NCI-H446 (cell line): ENCODE data around the gene MAP7.
"Not testable (repeated sequence)": the region's sequence is repeated elsewhere in the genome, so short reads cannot be mapped to it uniquely, and the experiment has no call there.

Experiments
- DNase-seq, 2 experiments: peaks; one replicate each; lab custom pipeline; 2025; lab: John Stamatoyannopoulos, UW

The MAP7 gene

DNA sequence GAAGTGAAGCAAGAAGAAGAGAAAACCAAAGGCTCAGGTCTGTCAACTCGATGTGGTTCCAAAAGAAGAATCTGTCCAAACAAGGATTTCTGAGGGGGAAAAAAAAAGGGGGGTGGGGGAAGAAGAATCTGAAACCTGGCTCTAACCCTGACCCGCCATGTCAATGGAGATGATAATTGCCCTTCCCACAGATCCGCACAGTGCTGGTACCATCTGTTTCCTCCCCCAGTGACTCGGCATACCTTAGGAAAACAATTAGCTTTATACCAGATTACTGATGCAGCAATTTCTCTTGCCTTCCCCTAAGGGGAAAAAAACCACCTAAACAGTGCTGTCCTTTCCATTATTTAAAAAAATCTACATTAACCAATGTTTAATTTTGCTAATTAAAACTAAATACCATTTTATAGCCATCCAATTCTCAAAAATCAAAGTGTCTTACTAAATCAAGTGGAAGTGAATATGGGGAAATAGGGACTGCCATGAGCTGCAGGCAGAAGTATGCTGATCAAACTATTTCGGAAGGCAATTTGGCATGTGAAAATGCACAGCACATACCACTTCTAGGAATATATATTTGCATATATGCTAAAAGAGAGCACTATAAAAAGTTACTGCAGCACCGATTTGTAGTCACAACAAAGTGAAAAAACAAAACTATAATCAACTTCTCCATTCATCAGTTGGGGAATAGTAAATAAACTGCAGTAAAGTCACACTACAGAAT, 46.8 kb downstream of the MAP7 start:
- no peak for DNase-seq

DNA sequence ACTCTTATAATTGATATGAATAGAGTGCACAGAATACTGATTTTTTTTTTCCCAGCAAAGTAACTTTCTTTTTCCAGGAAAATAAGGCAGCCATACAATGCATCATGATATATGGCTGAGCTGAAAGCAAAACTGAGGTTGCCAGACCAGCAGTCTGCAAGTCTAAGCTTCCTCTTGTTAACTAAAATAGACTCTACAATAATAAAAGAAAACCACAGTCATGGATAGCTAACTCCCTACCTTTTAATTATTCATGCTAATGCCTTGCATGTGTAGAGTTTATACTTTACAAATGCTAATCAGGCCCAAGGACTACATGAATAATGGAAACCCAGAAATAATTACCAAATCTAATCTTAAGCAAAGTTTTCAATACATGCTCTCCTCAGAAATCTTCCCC, 47.4 kb downstream of the MAP7 start:
- no peak for DNase-seq

DNA sequence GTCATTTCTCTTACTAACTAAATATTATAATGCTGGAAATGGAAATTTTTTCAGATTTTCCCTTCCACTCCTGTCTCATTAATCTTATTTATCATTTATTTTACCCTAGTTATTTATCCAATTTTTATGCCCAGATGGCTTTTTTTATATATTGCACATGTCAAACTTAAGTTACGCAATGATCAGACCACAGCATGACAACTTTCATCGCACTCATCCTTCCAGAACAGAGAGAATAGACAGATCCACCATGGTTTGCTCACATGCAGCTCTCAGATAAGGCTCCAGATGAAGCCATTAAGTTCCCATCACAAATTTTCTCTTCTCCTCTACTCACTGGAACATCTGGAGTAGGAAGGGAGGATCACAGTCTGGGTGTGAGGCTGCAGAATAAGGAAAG, 48.7 kb downstream of the MAP7 start:
- DNase-seq: no peak

DNA sequence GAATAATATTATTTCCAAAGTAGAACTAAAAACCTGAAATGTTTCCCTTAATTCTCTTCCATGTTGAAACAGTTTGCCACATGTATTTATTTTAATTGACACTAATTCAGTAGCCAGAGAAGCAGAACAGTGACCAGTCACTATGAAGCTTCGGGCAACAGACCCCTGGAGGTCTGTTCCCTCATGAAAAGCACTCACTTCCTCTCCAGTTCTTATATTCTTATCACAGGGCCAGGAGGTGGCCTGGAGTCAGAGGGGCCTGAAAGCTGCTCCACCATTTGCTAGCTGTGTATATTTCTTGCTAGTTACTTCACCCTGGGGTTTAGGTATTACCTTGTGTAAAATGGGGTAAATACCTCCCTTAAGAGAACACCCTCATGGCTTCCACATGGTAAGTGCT, 49.1 kb downstream of the MAP7 start:
- no peak for DNase-seq

DNA sequence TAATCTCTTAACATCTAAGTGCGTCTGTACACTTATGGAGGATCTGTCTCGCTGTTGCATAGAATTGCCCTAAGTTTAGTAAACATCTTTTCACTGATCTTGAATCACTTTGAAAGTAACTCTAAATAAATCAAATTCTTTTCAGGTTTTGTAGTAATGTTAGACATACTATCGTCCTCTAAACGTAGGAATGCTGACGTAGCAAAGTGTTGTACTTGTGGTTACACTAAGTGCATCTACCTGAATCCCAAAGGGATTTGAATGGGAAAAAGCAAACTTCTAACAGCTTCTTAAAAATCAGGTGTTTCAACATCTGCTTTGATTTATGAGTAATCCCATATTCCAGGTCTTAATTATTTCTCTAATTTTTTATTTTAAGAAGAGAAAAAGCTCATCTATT, 49.8 kb downstream of the MAP7 start:
- no peak for DNase-seq

DNA sequence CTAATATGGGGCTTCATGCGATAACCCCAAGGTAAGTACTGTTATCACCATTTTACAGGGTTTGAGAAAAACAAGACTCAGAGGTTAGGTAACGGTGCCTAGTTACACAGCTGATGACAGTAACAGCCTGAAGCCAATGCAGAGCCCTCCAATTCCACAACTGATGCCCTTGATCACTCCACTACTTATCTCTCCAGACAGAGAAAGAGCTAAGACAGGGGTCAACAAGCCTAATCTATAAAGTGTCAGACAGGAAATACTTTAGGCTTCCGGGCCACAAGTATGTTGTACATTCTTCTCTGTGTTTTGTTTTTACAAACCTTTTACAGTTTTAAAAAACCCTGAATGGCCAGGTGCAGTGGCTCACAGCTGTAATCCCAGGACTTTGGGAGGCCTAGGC, 50.9 kb downstream of the MAP7 start:
- no peak for DNase-seq

DNA sequence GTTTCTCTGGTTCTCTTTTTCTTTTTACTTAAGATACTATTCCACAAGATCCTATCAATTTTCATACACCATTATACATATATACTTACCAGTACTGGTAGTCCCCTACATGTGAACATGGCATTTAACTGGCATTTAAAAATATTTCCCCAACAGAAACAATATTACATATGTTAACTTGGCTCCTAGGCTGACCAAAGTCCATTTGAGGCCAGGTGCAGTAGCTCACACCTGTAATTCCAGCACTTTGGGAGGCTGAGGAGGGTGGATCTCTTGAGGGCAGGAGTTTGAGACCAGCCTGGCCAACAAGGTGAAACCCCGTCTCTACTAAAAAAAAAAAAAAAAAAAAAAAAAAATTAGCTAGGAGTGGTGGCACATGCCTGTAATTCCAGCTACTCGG, 53.8 kb downstream of the MAP7 start:
- DNase-seq: not testable (repeated sequence)

DNA sequence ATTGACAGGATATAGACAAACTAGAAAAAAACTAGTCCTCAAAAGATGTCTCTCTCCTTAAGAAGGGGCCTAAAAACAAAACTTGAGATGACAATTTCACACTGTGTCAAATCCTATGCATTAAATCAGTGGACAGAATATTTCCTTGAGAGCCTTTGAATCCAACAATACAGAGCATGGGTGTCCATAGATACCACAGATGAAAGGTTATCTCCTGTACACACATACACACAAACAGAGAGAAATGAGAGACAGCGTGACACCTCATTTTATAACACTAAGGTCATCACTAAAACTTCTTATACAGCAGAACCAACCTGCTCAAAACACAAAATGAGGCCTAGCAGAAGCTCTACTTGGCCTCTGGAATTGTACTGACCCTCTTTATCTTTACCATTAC, 55.5 kb downstream of the MAP7 start:
- DNase-seq: no peak

DNA sequence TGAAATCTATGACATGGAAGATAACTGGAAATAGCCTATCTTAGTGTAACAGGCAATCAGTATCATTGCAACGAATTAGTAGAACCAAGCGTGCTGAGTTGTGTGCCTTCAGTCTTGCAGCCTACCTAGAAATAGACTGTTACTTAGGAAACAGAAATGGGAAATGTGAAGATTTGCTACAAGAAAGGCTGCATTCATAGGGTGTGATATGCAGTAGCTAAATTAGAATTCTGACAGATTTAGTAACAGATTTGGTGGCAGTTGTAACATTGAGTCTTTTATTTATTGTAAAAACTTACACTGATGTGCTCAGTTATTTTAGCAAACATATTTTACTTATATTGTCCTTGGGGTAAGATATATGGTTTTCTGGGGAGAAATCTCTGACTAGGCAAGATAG, 56.2 kb downstream of the MAP7 start:
- DNase-seq: no peak

DNA sequence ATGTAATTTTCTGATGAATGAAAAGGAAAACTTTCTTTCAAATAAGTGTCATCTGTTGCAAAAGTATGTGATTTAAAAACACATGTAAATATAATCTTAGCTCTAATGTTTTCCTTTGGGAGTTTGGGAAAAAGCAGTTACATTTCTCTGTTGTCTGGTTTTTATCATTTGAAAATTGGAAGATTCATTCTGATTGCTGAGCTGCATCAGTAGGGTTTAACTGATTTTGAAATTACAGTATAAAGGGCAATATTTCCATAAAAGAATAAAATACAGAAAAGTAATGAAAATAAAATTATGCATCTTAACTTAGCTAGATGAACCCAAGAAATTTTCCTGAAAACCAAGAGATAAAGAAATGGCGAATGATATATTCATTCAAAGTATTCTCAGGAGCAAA, 57.8 kb downstream of the MAP7 start:
- DNase-seq: no peak

DNA sequence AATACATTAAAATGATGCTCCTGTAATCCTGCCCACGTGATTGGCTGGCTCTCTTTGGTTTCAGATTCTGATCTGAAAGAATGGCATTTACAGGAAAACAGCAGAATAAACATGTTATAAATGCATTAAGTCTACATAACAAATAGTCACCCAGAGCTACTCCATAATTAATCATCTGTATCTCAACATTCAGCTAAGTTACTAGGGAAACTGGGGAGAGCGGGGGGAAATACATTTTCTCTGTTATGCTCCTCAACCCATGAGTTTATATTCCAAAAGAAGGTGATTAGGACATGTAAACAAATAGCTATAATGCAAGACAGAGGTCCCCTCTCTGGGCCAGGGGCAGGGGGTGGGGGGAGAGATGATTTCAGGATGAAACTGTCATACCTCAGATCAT, 58.5 kb downstream of the MAP7 start:
- no peak for DNase-seq

DNA sequence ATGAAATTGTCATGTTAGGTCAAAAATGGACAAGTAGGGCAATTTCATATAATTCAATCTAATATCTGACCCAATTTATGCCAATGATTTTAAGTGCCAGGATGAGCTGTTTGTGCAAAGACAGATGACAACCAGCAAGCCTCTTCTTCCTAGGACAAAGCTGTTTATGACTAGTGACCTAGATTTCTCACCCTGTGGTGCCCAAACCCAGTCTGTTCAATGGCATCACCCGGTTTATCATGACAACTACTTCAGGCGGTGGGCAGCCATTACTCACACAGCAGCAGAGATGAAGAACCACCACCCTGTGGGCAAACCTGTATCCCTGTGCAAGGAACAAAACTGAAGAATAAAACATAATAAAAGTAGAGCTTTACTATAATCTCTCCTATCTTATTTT, 59.0 kb downstream of the MAP7 start:
- no peak for DNase-seq

DNA sequence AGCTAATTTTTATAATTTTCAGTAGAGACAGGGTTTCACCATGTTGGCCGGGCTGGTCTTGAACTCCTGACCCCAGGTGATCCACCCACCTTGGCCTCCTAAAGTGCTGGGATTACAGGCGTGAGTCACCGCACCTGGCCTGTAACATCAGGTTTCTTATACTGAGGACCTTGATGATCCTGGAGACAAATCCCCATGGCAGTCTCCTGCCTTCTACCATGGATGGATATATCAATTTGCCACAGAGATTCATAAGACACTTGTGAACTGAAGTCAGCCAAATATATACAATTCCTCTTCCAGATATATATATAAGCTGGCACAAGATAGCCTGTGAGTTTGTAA, 60.6 kb downstream of the MAP7 start:
- not testable (repeated sequence) for DNase-seq

DNA sequence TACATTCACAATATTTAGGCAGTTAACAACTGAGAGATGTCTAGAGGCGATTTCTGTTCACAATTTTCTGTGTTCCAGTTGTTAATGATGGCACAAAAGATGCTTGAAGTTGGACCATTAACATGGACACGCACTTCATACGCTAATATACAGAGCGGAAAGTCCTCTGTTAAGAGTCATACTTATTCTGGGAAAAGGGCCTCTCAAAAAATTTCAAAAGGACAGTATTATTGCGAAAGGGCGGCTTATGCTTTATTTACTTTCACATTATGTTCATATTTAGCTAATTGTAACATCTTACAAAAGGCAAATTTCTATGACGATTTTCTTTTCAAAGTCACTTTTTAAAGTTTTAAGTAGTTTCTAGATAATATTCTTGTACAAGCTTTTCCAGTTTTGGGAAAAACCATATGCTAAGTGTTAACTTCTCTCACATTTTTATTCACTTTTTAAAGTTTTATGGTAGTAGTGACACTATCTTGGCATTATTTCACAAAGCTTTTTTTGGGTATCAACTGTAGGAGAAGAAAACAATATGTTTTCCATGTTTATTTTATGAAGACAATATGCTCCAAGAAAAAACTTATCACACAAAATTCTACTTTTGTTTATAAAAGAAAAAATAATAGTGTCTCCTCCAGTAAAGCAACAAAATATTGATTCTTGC, 62.3 kb downstream of the MAP7 start:
- DNase-seq: no peak

DNA sequence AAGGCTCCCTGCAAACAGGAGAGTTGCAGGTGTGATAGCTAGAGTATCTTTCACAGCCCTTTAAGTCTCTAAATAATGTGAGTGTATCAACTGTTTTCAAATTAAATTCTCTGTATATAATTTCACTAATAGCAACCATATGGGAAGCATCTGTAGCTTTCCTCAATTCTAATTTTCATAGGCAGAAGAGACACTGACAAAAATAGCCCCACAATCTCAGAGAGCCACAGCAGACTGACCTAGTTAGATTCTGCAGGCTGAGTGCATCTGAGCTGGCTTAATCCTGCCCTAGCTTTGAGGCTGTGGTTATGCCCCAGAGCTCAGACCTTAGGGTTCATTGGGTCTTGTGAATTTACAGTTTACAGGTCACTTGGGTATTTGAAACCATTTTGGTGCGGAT, 63.9 kb downstream of the MAP7 start:
- no peak for DNase-seq

DNA sequence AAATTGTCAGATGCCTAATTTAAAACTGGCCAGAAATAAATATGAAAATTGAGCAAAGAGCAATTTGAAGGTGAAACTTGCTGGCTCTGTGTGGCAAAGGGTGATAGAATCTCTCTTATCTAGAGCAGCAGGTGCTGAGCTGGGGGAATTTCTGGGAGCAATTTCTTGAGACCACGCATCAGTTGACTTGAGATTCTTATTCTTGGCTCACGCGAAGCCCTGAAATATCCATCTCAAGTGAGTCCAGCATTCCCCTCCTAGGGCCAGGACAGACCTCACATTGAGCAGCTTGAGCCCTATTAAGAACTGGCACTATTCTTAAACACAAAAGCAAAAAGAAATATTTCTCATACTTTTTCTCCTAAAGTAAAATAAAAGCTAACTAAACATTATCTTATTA, 66.3 kb downstream of the MAP7 start:
- no peak for DNase-seq

DNA sequence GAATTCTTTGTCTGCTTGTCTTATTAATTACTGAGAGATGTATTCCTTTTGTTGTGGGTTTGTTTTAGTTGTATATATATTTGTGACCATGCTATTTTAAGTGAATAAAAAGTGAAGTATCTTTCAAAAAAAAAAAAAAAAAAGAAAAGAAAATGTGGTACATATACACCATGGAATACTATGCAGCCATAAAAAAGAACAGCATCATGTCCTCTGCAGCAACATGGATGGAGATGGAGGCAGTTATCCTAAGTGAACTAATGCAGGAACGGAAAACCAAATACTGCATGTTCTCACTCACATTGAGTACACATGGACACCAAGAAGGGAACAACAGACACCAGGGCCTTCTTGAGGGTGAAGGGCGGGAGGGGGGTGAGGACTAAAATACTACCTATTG, 67.2 kb downstream of the MAP7 start:
- DNase-seq: not testable (repeated sequence)

DNA sequence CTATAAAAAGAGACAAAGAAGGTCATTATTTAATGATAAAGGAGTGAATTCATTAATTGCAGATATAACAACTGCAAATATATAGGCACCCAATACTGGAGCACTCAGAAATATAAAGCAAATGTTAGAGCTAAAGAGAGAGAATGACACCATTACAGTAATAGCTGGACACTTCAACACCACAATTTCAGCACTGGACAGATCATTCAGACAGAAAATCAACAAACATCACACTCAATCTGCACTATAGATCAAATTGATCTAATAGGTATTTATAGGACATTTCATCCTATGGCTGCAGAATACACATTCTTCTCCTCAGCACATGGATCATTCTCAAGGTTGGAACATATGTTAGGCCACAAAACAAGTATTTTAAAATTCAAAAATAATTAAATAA, 72.7 kb downstream of the MAP7 start:
- no peak for DNase-seq

DNA sequence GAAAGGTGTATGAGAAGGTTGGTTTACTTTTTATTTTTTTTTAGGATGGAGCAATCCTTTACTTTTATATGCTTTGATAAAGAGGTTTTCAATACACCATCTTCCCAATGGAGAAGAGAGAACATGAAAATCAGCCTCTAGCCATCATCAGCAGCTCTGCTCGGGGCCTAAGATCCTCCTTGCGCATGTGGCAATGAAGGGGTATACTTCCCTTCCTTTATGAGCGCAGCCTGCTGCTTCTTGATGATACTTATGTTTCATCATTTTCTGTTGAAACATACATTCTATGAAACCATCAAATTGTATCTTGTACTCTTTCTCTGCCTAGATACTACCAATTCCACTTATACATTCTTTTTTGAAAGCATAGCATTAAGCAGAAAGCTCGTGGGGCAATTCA, 74.5 kb downstream of the MAP7 start:
- DNase-seq: no peak

DNA sequence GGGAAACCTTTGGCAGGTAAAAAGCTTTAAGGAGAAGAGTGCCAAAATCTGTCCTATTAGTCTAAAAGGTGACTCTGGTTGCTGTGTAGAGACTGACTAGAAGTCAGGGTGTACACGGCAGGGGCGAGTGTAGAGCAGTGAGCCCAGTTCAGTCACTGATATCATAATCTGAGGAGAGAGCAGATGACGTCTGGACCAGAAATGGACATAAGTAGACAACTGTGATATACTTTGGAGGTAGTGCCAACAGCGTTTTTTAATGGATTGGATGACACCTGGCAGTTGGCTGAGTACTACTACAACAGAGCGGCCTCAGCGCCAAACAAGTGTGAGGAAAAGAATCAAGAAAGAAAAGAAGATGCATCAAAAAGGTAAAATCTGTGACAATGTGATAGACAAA, 76.0 kb downstream of the MAP7 start:
- DNase-seq: no peak

DNA sequence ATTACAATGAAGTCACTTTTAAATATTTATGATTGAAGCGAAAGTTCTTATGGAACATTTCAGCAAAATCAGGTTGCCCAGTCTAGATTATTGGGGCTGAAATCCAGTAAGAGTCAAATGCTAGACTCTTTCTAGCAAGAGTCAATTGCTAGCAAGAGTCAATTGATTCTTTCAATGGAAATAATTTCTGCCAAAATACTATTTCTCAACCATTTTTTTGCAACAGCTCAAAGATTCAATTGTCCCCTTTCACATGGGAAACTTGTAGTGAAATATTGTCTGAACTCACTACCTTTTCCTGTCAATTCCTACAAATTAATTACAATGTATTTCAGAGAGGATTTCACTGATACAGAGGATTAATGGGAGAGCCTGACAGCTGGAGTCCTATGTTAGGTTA, 78.3 kb downstream of the MAP7 start:
- no peak for DNase-seq

DNA sequence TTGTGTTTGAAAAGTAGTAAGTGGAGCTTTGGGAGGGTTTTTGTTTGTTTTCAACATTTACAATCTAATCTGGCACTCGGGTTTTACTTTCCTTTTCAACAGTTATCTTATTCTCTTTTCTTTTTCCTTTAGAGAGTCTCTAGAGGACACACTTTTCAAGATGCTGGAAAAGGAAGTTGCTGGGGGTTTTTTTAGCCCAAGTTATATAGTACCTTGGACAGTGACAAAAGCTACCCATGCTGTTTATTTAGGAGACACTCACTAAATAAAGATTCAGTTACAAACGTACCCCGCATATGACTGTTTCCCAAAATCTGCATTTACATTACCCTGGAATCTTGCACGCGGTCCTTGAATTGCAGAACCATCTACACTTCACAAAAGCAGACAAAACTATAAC, 78.8 kb downstream of the MAP7 start:
- no peak for DNase-seq

DNA sequence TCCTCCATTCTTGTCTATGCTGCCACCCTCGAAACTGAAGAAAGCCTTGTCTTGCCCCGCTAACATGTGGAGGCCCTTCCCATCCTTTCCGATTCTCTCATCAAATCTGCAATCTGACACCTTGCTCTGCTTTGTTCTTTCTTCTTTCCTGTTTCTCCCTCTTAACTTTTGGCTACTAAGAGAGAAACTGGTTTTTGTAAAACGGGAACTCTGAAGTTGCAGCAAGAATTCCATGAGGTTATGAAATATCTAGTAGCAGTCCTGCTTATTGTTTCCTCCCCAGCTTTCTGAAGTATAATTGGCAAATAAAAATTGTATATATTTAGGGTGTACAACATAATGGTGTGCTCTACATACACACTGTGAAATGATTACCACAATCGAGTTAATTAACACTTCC, 80.2 kb downstream of the MAP7 start:
- DNase-seq: no peak

DNA sequence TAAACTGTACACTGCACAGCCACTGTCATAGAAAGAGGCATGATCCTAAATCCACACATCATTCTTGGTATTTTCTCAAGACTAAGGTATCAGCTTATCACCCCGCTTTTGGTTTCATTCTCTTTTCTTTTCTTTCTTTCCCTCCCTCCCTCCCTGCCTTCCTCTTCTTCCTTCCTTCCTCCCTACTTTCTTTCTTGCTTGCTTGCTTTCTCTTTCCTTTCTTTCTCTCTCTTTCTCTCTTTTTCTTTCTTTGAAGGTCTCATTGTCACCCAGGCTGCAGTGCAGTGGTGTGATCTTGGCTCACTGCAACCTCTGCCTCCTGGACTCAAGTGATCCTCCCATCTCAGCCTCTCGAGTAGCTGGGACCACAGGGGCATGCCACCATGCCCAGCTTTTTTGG, 81.1 kb downstream of the MAP7 start:
- DNase-seq: no peak
